ENCODE measurements around the gene CHST11. TPM values are rescaled to one million over a fixed set of nuclear protein-coding genes. Genes with fewer than 3 reads are reported as not detected.

Gene CHST11
- total RNA-seq, 2 experiments from 2014 or later: 53.4 to 53.6 TPM

- H3K4me3 ChIP-seq (ENCODE audit: low read length): no peak overlapping the region
- POLR2A ChIA-PET: interaction anchor here (1.0 to 1.3 kb wide), 2 partner anchors 22 to 51 kb away, joined by 3 read pairs; no protein-coding TSS in a partner anchor
These were observed 53.6 kb downstream of the CHST11 start for GRCh38 chr12:104510145-104510872.

GRCh38 chr12:104510873-104511440, 54.2 kb downstream of the CHST11 start:
- no peaks in the 10 kb centered on the region for H3K9me3 Mint-ChIP-seq
- Histone ChIP-seq H3K27me3 (ENCODE audit: control insufficient read depth in 1 of 2, insufficient read depth in 2 of 2, low read length in 2 of 2) (no peaks in the 10 kb centered on the region), H3K4me3 (ENCODE audit: low read length) (no peak overlapping the region), H3K27ac (ENCODE audit: low read depth in 1 of 2, low read length in 2 of 2) (no peak overlapping the region), H3K4me1 (ENCODE audit: insufficient read depth, low read length) (peaks cover 29% of the 10 kb centered on the region), H3K9me3 (ENCODE audit: control insufficient read depth in 1 of 2, insufficient read depth in 1 of 2, low read length in 2 of 2) (no peaks in the 10 kb centered on the region), H3K36me3 (ENCODE audit: insufficient read depth, low read length) (no peaks in the 10 kb centered on the region)
- ChIA-PET CTCF (interaction anchor here (0.5 to 1.3 kb wide), 2 partner anchors 9 to 187 kb away, joined by 3 read pairs; no protein-coding TSS in a partner anchor), POLR2A (interaction anchor here (1.0 to 1.3 kb wide), 2 partner anchors 22 to 52 kb away, joined by 3 read pairs; no protein-coding TSS in a partner anchor)
- intact Hi-C loops (cut with DNase I, micrococcal nuclease): no loop called here
- peak overlapping the region; percentile 14 for H3K4me3 Mint-ChIP-seq
- no peak for ATAC-seq (ENCODE audit: poor library complexity)
- peak overlapping the region; percentile 38 for H3K27ac Mint-ChIP-seq
- no peak for TF ChIP-seq CTCF (IDR thresholded peaks at IDR 0.05)
- H3K27me3 Mint-ChIP-seq: no peaks in the 10 kb centered on the region
- peaks cover 18% of the 10 kb centered on the region for H3K36me3 Mint-ChIP-seq (ENCODE audit: low read depth)
- DNase-seq: no peak
- H3K4me1 Mint-ChIP-seq (ENCODE audit: low read depth): peaks cover 84% of the 10 kb centered on the region

More at GRCh38 chr12:104510145-104510872, 53.6 kb downstream of the CHST11 start:
- Mint-ChIP-seq H3K4me3 (peak overlapping the region; percentile 14), H3K27ac (peak overlapping the region; percentile 38), H3K9me3 (no peaks in the 10 kb centered on the region), H3K36me3 (ENCODE audit: low read depth) (peaks cover 22% of the 10 kb centered on the region), H3K4me1 (ENCODE audit: low read depth) (peaks cover 84% of the 10 kb centered on the region), H3K27me3 (no peaks in the 10 kb centered on the region)
- Histone ChIP-seq H3K9me3 (ENCODE audit: control insufficient read depth in 1 of 2, insufficient read depth in 1 of 2, low read length in 2 of 2) (no peaks in the 10 kb centered on the region), H3K4me1 (ENCODE audit: insufficient read depth, low read length) (peaks cover 26% of the 10 kb centered on the region), H3K36me3 (ENCODE audit: insufficient read depth, low read length) (no peaks in the 10 kb centered on the region), H3K27me3 (ENCODE audit: control insufficient read depth in 1 of 2, insufficient read depth in 2 of 2, low read length in 2 of 2) (no peaks in the 10 kb centered on the region), H3K27ac (ENCODE audit: low read depth in 1 of 2, low read length in 2 of 2) (no peak overlapping the region)
- ATAC-seq (ENCODE audit: poor library complexity): no peak
- no peak for DNase-seq
- TF ChIP-seq CTCF (IDR thresholded peaks at IDR 0.05): no peak
- intact Hi-C loops (cut with DNase I, micrococcal nuclease): no loop called here
- CTCF ChIA-PET: interaction anchor here (0.5 to 1.3 kb wide), 3 partner anchors 8 to 186 kb away, joined by 3 read pairs; no protein-coding TSS in a partner anchor

GRCh38 chr12:104513681-104514080, 56.9 kb downstream of the CHST11 start:
- H3K9me3 Mint-ChIP-seq: no peaks in the 10 kb centered on the region
- Histone ChIP-seq H3K27me3 (ENCODE audit: control insufficient read depth in 1 of 2, insufficient read depth in 2 of 2, low read length in 2 of 2) (no peaks in the 10 kb centered on the region), H3K4me1 (ENCODE audit: insufficient read depth, low read length) (peaks cover 18% of the 10 kb centered on the region), H3K4me3 (ENCODE audit: low read length) (no peak overlapping the region), H3K9me3 (ENCODE audit: control insufficient read depth in 1 of 2, insufficient read depth in 1 of 2, low read length in 2 of 2) (no peaks in the 10 kb centered on the region), H3K27ac (ENCODE audit: low read depth in 1 of 2, low read length in 2 of 2) (no peak overlapping the region), H3K36me3 (ENCODE audit: insufficient read depth, low read length) (no peaks in the 10 kb centered on the region)
- ATAC-seq (ENCODE audit: poor library complexity): no peak
- no peak for TF ChIP-seq CTCF (IDR thresholded peaks at IDR 0.05)
- no peaks in the 10 kb centered on the region for H3K27me3 Mint-ChIP-seq
- DNase-seq: no peak
- ChIA-PET POLR2A (no interaction called here), CTCF (interaction anchor here (0.9 kb wide), 1 partner anchor 42 kb away, joined by 3 read pairs; no protein-coding TSS in a partner anchor)
- intact Hi-C loops (cut with DNase I, micrococcal nuclease): no loop called here
- H3K27ac Mint-ChIP-seq: no peak overlapping the region
- no peak overlapping the region for H3K4me3 Mint-ChIP-seq
- peaks cover 17% of the 10 kb centered on the region for H3K36me3 Mint-ChIP-seq (ENCODE audit: low read depth)
- H3K4me1 Mint-ChIP-seq (ENCODE audit: low read depth): peaks cover 81% of the 10 kb centered on the region

Measured in CD4-positive, alpha-beta T cell (primary cell).